Measurements from ENCODE around the gene GTF2E1. TPM values are rescaled to one million over a fixed set of nuclear protein-coding genes. Genes with fewer than 3 reads are reported as not detected.

The GTF2E1 gene
- total and polyA plus RNA-seq, 9 of the 15 experiments (the other 6 are each of a cell fraction or from before 2014, with no cell fraction given), result 12.9 to 23.5 (median 15.4) TPM

DNA sequence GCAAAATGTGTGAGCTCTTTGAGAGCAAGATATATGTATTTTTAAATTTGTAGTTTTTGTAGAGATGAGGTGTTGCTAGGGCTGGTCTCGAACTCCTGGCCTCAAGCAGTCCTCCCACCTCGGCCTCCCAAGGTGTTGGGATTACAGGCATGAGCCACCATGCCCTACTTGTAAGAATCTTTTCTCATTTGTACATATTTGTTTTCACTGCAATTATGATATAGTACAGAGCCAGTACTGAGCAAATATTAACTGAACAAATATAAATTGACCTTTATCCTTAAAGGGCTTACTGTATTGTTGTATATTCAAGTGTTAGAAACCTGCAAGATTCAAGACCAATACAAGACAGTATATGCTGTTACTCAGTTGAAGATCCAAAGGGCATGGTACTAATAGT is 53.4 kb downstream of the GTF2E1 start (continued):
- TF ChIP-seq, protein P1, sequence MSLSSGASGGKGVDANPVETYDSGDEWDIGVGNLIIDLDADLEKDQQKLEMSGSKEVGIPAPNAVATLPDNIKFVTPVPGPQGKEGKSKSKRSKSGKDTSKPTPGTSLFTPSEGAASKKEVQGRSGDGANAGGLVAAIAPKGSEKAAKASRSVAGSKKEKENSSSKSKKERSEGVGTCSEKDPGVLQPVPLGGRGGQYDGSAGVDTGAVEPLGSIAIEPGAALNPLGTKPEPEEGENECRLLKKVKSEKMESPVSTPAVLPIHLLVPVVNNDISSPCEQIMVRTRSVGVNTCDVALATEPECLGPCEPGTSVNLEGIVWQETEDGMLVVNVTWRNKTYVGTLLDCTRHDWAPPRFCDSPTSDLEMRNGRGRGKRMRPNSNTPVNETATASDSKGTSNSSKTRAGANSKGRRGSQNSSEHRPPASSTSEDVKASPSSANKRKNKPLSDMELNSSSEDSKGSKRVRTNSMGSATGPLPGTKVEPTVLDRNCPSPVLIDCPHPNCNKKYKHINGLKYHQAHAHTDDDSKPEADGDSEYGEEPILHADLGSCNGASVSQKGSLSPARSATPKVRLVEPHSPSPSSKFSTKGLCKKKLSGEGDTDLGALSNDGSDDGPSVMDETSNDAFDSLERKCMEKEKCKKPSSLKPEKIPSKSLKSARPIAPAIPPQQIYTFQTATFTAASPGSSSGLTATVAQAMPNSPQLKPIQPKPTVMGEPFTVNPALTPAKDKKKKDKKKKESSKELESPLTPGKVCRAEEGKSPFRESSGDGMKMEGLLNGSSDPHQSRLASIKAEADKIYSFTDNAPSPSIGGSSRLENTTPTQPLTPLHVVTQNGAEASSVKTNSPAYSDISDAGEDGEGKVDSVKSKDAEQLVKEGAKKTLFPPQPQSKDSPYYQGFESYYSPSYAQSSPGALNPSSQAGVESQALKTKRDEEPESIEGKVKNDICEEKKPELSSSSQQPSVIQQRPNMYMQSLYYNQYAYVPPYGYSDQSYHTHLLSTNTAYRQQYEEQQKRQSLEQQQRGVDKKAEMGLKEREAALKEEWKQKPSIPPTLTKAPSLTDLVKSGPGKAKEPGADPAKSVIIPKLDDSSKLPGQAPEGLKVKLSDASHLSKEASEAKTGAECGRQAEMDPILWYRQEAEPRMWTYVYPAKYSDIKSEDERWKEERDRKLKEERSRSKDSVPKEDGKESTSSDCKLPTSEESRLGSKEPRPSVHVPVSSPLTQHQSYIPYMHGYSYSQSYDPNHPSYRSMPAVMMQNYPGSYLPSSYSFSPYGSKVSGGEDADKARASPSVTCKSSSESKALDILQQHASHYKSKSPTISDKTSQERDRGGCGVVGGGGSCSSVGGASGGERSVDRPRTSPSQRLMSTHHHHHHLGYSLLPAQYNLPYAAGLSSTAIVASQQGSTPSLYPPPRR (CRISPR knock-in tag; IDR thresholded peaks at IDR 0.05; ENCODE audit: borderline replicate concordance), result no peak
- no peak for TF ChIP-seq EWSR1 (IDR thresholded peaks at IDR 0.05; ENCODE audit: borderline replicate concordance, low read depth, partially characterized antibody)

DNA sequence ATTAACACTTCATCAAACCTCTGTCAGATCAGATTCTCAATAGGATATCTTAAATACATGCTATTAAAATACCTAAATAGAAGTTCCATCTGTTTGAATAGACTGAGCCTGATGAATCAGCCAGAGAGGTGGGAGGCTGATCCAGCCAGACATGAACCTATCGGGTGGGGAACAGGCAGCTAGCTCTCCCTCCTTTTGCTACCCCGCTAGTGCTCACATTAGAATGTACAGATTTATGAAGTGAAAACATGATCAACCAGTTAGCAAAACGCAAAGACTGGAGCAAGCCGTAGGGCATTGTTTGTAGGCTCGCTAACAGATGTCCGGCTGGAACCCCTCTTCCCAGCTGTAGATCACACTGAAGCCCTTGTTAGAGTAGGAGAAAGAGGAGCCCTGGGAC is 54.4 kb downstream of the GTF2E1 start:
- POLR2A ChIA-PET, result no interaction called here
- peaks cover 0 to 2% of the 10 kb centered on the region in 2 experiments; a peak in 2 of 5 replicates for H3K4me1 ChIP-seq (replicated peaks in 1 of 2; ENCODE audit: control insufficient read depth in 2 of 2, insufficient read depth in 2 of 2, low read length in 2 of 2)
- BruUV-seq (replicated peaks), result no TSS peak
- no peak overlapping the region for H3K4me2 ChIP-seq (ENCODE audit: insufficient read depth, low read length)
- H3K27ac ChIP-seq (ENCODE audit: extremely low read depth, low read depth, low read length), result no peak overlapping the region
- 0% methylated on average over 1 of the region's 6 CpGs for WGBS (ENCODE audit: insufficient coverage, low coverage, missing lambda C conversion rate)
- no peaks in the 10 kb centered on the region for H3K36me3 ChIP-seq (ENCODE audit: control insufficient read depth, insufficient read depth, low read length)
- H3K9ac ChIP-seq (ENCODE audit: insufficient read depth in 1 of 2, low read depth in 2 of 2, low read length in 2 of 2), result no peak overlapping the region
- no peaks in the 10 kb centered on the region for H4K20me1 ChIP-seq (replicated peaks; ENCODE audit: control insufficient read depth, insufficient read depth, low read length)
- no peak overlapping the region for H2AFZ ChIP-seq (ENCODE audit: low read depth, low read length)
- H3K9me1 ChIP-seq (ENCODE audit: control insufficient read depth, insufficient read depth, low read length), result peaks cover 2% of the 10 kb centered on the region
- no peak overlapping the region for H3K4me3 ChIP-seq
- DNase-seq (ENCODE audit: extremely low read depth in 1 of 4, low spot score in 3 of 4) (no peak), FAIRE-seq (no peak), ATAC-seq (no peak)
- CTCF ChIA-PET (ENCODE audit: low intra/inter-chr PET ratio), result no interaction called here
- H3K27me3 ChIP-seq (ENCODE audit: control insufficient read depth in 2 of 2, insufficient read depth in 2 of 2, low read length in 2 of 2), result no peaks in the 10 kb centered on the region
- intact Hi-C loops (cut with micrococcal nuclease) (loop anchor here (5.0 kb wide), 1 partner anchor 380 kb away; no protein-coding TSS in a partner anchor), in situ Hi-C loops (cut with MboI) (loop anchor here (5.0 to 10.0 kb wide), 3 partner anchors 172 to 552 kb away; no protein-coding TSS in a partner anchor)
- no peaks in the 10 kb centered on the region for H3K79me2 ChIP-seq (ENCODE audit: control insufficient read depth, insufficient read depth, low read length)
- TF ChIP-seq, protein P2, sequence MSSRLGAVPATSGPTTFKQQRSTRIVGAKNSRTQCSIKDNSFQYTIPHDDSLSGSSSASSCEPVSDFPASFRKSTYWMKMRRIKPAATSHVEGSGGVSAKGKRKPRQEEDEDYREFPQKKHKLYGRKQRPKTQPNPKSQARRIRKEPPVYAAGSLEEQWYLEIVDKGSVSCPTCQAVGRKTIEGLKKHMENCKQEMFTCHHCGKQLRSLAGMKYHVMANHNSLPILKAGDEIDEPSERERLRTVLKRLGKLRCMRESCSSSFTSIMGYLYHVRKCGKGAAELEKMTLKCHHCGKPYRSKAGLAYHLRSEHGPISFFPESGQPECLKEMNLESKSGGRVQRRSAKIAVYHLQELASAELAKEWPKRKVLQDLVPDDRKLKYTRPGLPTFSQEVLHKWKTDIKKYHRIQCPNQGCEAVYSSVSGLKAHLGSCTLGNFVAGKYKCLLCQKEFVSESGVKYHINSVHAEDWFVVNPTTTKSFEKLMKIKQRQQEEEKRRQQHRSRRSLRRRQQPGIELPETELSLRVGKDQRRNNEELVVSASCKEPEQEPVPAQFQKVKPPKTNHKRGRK (tag; IDR thresholded peaks at IDR 0.05), result no peak
- TF ChIP-seq HNRNPL (IDR thresholded peaks at IDR 0.05; ENCODE audit: low read depth, low read length) (no peak), KAT8 (IDR thresholded peaks at IDR 0.05; ENCODE audit: low read depth) (no peak), BMI1 (IDR thresholded peaks at IDR 0.05; ENCODE audit: low read length) (no peak), NR3C1 (CRISPR knock-in tag; IDR thresholded peaks at IDR 0.05) (no peak), ZNF124 (CRISPR knock-in tag; IDR thresholded peaks at IDR 0.05) (no peak), FOXM1 (IDR thresholded peaks at IDR 0.05; ENCODE audit: low read depth) (no peak), FOXM1 (CRISPR knock-in tag; IDR thresholded peaks at IDR 0.05; ENCODE audit: low read depth) (no peak), FOXP1 (CRISPR knock-in tag; IDR thresholded peaks at IDR 0.05) (no peak), CAMTA2 (CRISPR knock-in tag; conservative IDR thresholded peaks at IDR 0.05) (no peak), ZNF324 (CRISPR knock-in tag; IDR thresholded peaks at IDR 0.05) (no peak)
- TF ChIP-seq, protein P3, sequence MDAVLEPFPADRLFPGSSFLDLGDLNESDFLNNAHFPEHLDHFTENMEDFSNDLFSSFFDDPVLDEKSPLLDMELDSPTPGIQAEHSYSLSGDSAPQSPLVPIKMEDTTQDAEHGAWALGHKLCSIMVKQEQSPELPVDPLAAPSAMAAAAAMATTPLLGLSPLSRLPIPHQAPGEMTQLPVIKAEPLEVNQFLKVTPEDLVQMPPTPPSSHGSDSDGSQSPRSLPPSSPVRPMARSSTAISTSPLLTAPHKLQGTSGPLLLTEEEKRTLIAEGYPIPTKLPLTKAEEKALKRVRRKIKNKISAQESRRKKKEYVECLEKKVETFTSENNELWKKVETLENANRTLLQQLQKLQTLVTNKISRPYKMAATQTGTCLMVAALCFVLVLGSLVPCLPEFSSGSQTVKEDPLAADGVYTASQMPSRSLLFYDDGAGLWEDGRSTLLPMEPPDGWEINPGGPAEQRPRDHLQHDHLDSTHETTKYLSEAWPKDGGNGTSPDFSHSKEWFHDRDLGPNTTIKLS (IDR thresholded peaks at IDR 0.05; ENCODE audit: borderline replicate concordance, low read depth), result no peak
- no peaks in the 10 kb centered on the region for H3K9me3 ChIP-seq (replicated peaks; ENCODE audit: control insufficient read depth, insufficient read depth, low read depth, low read length)
